H1 (cell line): ENCODE results near the gene LSM4. TPM values are rescaled to one million over a fixed set of nuclear protein-coding genes. Genes with fewer than 3 reads are reported as not detected.

Experiments
- CBX8 ChIP-seq: fragments of 300-800, 300-1000 bp; sonication (generic); IDR thresholded peaks from 2 replicates; pipeline ENCODE4 v1.7.1; 2016; ENCODE audit warnings: low read depth, low read length, borderline replicate concordance
- HDAC2 ChIP-seq, 2 experiments: fragments of 300-600 bp in 1 of 2; sonication (generic) in 1 of 2; IDR thresholded peaks; 2 replicates each; pipeline ENCODE4 v1.6.1; 2011 to 2012; ENCODE audit warnings: low read depth in 2 of 2, low read length in 2 of 2, mild to moderate bottlenecking in 2 of 2, moderate library complexity in 2 of 2, borderline replicate concordance in 1 of 2, inconsistent platforms in 1 of 2
- KDM4A ChIP-seq: IDR thresholded peaks from one replicate; pipeline ENCODE4 v1.7.1; 2012; ENCODE audit warnings: low read depth, mild to moderate bottlenecking, moderate library complexity, low read length, inconsistent platforms; ENCODE audit not compliant: severe bottlenecking
- MAFK ChIP-seq: IDR thresholded peaks from 2 replicates; pipeline ENCODE4 v1.6.1; 2012; ENCODE audit warnings: low read depth, mild to moderate bottlenecking, improper control_type of control experiment, low read length
- PHF8 ChIP-seq: fragments of 200-600 bp; sonication (generic); conservative IDR thresholded peaks from 2 replicates; pipeline ENCODE4 v1.7.1; 2012; ENCODE audit warnings: low read depth, mild to moderate bottlenecking, inconsistent platforms, low read length, moderate library complexity
- RAD21 ChIP-seq, 2 experiments: IDR thresholded peaks in 1 of 2; conservative IDR thresholded peaks in 1 of 2; 2 replicates each; pipeline ENCODE4 v1.6.1; 2011; ENCODE audit warnings: low read depth in 2 of 2, low read length in 2 of 2, improper control_type of control experiment in 1 of 2, inconsistent platforms in 1 of 2, mild to moderate bottlenecking in 1 of 2, moderate library complexity in 1 of 2
- RNF2 ChIP-seq: fragments of 200-900, 300-1000 bp; sonication (generic); IDR thresholded peaks from 2 replicates; pipeline ENCODE4 v1.7.1; 2016; ENCODE audit warnings: borderline replicate concordance, low read depth, mild to moderate bottlenecking, antibody characterized with exemption, low read length; ENCODE audit not compliant: poor library complexity, severe bottlenecking; ENCODE audit errors: missing control alignments
- SIX5 ChIP-seq: IDR thresholded peaks from 2 replicates; pipeline ENCODE4 v1.6.1; 2011; ENCODE audit warnings: mild to moderate bottlenecking, low read depth, low read length
- TAF1 ChIP-seq: IDR thresholded peaks from 2 replicates; pipeline ENCODE4 v1.6.1; 2011; ENCODE audit warnings: mild to moderate bottlenecking, low read depth, low read length
- YY1 ChIP-seq: IDR thresholded peaks from 2 replicates; pipeline ENCODE4 v1.6.1; 2011; ENCODE audit warnings: low read depth, mild to moderate bottlenecking, low read length
- ZNF274 ChIP-seq: IDR thresholded peaks from 2 replicates; pipeline ENCODE4 v1.7.0; 2012; ENCODE audit warnings: low read length, borderline replicate concordance; ENCODE audit errors: extremely low read depth
- polyA plus RNA-seq, 7 experiments: library from polyadenylated mRNA; depleted of rRNA in 3 of 7; stranded (reverse) in 5 of 7; unstranded in 2 of 7; fragments of >200 nt in 5 of 7; fragments of 200-250 nt in 2 of 7; gene quantifications; 1 replicate in 5 of 7; 2 replicates in 1 of 7; 4 replicates in 1 of 7; pipeline versions ENCODE4 v1.2.1 to v1.2.3, GENCODE V29; 2011 to 2013; ENCODE audit warnings: missing spikeins in 2 of 7, mixed read lengths in 2 of 7
- total RNA-seq: library from RNA; stranded (reverse); fragmentation: NEBNext Ultra II Directional; extraction: Animal tissue kit (Norgen Biotek cat#: 25700); gene quantifications from 2 replicates; pipeline ENCODE4 v1.2.1, GENCODE V29; 2021

The LSM4 gene
- total and polyA plus RNA-seq, 2 of the 8 experiments (the other 6 are each of a cell fraction or from before 2014, with no cell fraction given), result 302 to 319 TPM

DNA sequence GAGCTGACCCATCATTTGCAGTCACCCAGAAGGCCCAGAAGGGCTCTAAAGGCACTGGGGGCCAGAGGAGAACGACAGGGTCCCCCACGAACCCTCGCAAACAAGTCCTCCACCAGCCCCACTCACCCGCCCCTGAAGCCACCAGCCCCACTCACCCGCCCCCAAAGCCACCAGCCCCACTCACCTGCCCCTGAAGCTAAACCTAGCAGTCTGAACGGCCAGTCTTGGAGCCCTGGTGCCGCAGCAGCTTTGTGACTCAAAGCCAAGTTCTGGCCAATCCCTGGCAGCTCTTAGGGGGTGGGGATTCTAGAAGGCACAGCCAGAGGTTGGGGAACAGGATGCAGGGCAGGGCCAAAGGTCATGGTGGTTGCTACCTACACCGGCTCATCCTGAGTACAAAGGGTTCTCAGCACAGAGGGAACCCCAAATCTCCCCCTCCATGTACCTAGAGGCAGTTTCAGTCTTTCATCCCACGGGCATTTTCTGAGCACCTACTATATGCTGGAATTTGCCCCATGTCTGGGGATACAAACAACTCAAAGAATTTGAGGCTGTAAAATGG lies 48.6 kb downstream of the LSM4 start, which contains the start of gene IQCN (continued):
- no peak for TF ChIP-seq RNF2
- TF ChIP-seq KDM4A, result no peak
- TF ChIP-seq MAFK, result no peak
- TF ChIP-seq RAD21 (IDR thresholded peaks at IDR 0.05 in 1 of 2, conservative IDR thresholded peaks at IDR 0.05 in 1 of 2; ENCODE audit: low read depth in 2 of 2, low read length in 2 of 2), result no peak
- TF ChIP-seq ZNF274, result no peak
- no peak for TF ChIP-seq SIX5
- TF ChIP-seq HDAC2 (IDR thresholded peaks at IDR 0.05; ENCODE audit: borderline replicate concordance in 1 of 2, low read depth in 2 of 2, low read length in 2 of 2), result no peak
- TF ChIP-seq TAF1, result no peak
- TF ChIP-seq PHF8, result no peak
- TF ChIP-seq YY1, result no peak
- TF ChIP-seq CBX8, result no peak
